ENCODE measurements around the gene MC4R. TPM values are rescaled to one million over a fixed set of nuclear protein-coding genes. Genes with fewer than 3 reads are reported as not detected.

MC4R gene
- total and polyA plus RNA-seq, 4 donors, result not detected

GRCh38 chr18:60347526-60348045 is 25.0 kb downstream of the MC4R start:
- H3K4me1 ChIP-seq (ENCODE audit: control insufficient read depth in 1 of 2, insufficient read depth in 2 of 2, low read length in 2 of 2), result no peaks in the 10 kb centered on the region
- no peak overlapping the region for H3K27ac ChIP-seq (ENCODE audit: low read depth in 1 of 2, low read length in 2 of 2)
- intact Hi-C loops (cut with DNase I), result no loop called here
- H3K36me3 ChIP-seq (ENCODE audit: control insufficient read depth in 1 of 2, insufficient read depth in 2 of 2, low read length in 1 of 2), result no peaks in the 10 kb centered on the region
- no peaks in the 10 kb centered on the region for H3K9me3 ChIP-seq (ENCODE audit: control insufficient read depth, low read length)
- no peaks in the 10 kb centered on the region for H3K27me3 ChIP-seq (ENCODE audit: control insufficient read depth in 1 of 2, insufficient read depth in 2 of 2, low read length in 1 of 2)
- WGBS, 2 donors, result 84 to 85% methylated on average over 4 of the region's 4 CpGs
- no peak overlapping the region for H3K4me3 ChIP-seq (ENCODE audit: low read length in 2 of 2)
- DNase-seq (no peak), ATAC-seq (ENCODE audit: low FRiP score) (no peak)

- ATAC-seq (ENCODE audit: low FRiP score) (no peak), DNase-seq (no peak)
- intact Hi-C loops (cut with DNase I), result no loop called here
- Histone ChIP-seq H3K9me3 (ENCODE audit: control insufficient read depth, low read length) (no peaks in the 10 kb centered on the region), H3K4me1 (ENCODE audit: control insufficient read depth in 1 of 2, insufficient read depth in 2 of 2, low read length in 2 of 2) (no peaks in the 10 kb centered on the region), H3K36me3 (ENCODE audit: control insufficient read depth in 1 of 2, insufficient read depth in 2 of 2, low read length in 1 of 2) (no peaks in the 10 kb centered on the region), H3K27me3 (ENCODE audit: control insufficient read depth in 1 of 2, insufficient read depth in 2 of 2, low read length in 1 of 2) (no peaks in the 10 kb centered on the region), H3K27ac (ENCODE audit: low read depth in 1 of 2, low read length in 2 of 2) (no peak overlapping the region), H3K4me3 (ENCODE audit: low read length in 2 of 2) (no peak overlapping the region)
- 39 to 59% methylated on average over 1 of the region's 1 CpG for WGBS, 2 donors
These were observed 33.6 kb downstream of the MC4R start for GRCh38 chr18:60339018-60339417.

- Histone ChIP-seq H3K27me3 (ENCODE audit: control insufficient read depth in 1 of 2, insufficient read depth in 2 of 2, low read length in 1 of 2) (peaks cover 0 to 1% of the 10 kb centered on the region in 2 donors), H3K4me1 (ENCODE audit: control insufficient read depth in 1 of 2, insufficient read depth in 2 of 2, low read length in 2 of 2) (no peaks in the 10 kb centered on the region), H3K9me3 (ENCODE audit: control insufficient read depth, low read length) (peaks cover 2% of the 10 kb centered on the region), H3K27ac (ENCODE audit: low read depth in 1 of 2, low read length in 2 of 2) (no peak overlapping the region), H3K4me3 (ENCODE audit: low read length in 2 of 2) (no peak overlapping the region), H3K36me3 (ENCODE audit: control insufficient read depth in 1 of 2, insufficient read depth in 2 of 2, low read length in 1 of 2) (no peaks in the 10 kb centered on the region)
- no peak for ATAC-seq (ENCODE audit: low FRiP score)
- intact Hi-C loops (cut with DNase I), result no loop called here
- 72 to 75% methylated on average over 6 of the region's 6 CpGs for WGBS, 2 donors
- DNase-seq, result no peak
These were observed 40.7 kb downstream of the MC4R start for GRCh38 chr18:60331890-60332289.

GRCh38 chr18:60329131-60329530 is 43.4 kb downstream of the MC4R start:
- Histone ChIP-seq H3K27ac (ENCODE audit: low read depth in 1 of 2, low read length in 2 of 2) (no peak overlapping the region), H3K36me3 (ENCODE audit: control insufficient read depth in 1 of 2, insufficient read depth in 2 of 2, low read length in 1 of 2) (no peaks in the 10 kb centered on the region), H3K9me3 (ENCODE audit: control insufficient read depth, low read length) (peaks cover 2% of the 10 kb centered on the region), H3K4me3 (ENCODE audit: low read length in 2 of 2) (no peak overlapping the region), H3K27me3 (ENCODE audit: control insufficient read depth in 1 of 2, insufficient read depth in 2 of 2, low read length in 1 of 2) (peaks cover 0 to 1% of the 10 kb centered on the region in 2 donors), H3K4me1 (ENCODE audit: control insufficient read depth in 1 of 2, insufficient read depth in 2 of 2, low read length in 2 of 2) (no peaks in the 10 kb centered on the region)
- ATAC-seq (ENCODE audit: low FRiP score) (no peak), DNase-seq (no peak)
- intact Hi-C loops (cut with DNase I), result no loop called here

- intact Hi-C loops (cut with DNase I), result no loop called here
- peaks cover 0 to 1% of the 10 kb centered on the region in 2 donors for H3K27me3 ChIP-seq (ENCODE audit: control insufficient read depth in 1 of 2, insufficient read depth in 2 of 2, low read length in 1 of 2)
- 66 to 83% methylated on average over 2 of the region's 2 CpGs for WGBS, 2 donors
These were observed 44.7 kb downstream of the MC4R start for GRCh38 chr18:60327880-60328279.

DNA sequence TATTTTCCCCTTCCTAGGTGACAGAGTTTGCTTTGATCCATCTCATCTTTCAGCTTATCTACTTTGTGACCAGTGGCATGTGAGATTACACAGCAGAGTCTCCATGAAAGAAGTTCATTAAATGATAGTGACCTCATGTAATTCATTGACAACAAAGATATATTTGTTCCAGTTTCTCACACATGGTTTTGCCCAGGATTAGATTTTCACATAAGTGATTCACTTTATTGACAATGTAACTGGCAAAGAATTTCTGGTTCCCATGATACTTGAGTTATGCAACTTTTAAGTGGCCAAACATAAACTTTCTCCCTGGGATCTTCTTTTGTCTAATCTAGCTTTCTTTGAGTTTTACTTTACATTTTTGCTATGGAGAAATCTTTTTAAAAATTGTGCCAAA is 50.0 kb downstream of the MC4R start:
- intact Hi-C loops (cut with DNase I), result no loop called here
- no peaks in the 10 kb centered on the region for H3K9me3 ChIP-seq (ENCODE audit: control insufficient read depth, low read length)
- ATAC-seq (ENCODE audit: low FRiP score) (no peak), DNase-seq (no peak)
- H3K4me3 ChIP-seq (ENCODE audit: low read length in 2 of 2), result no peak overlapping the region
- no peaks in the 10 kb centered on the region for H3K36me3 ChIP-seq (ENCODE audit: control insufficient read depth in 1 of 2, insufficient read depth in 2 of 2, low read length in 1 of 2)
- H3K27ac ChIP-seq (ENCODE audit: low read depth in 1 of 2, low read length in 2 of 2), result no peak overlapping the region
- no peaks in the 10 kb centered on the region for H3K27me3 ChIP-seq (ENCODE audit: control insufficient read depth in 1 of 2, insufficient read depth in 2 of 2, low read length in 1 of 2)
- H3K4me1 ChIP-seq (ENCODE audit: control insufficient read depth in 1 of 2, insufficient read depth in 2 of 2, low read length in 2 of 2), result no peaks in the 10 kb centered on the region

More at GRCh38 chr18:60327880-60328279, 44.7 kb downstream of the MC4R start:
- ATAC-seq (ENCODE audit: low FRiP score), result no peak
- Histone ChIP-seq H3K36me3 (ENCODE audit: control insufficient read depth in 1 of 2, insufficient read depth in 2 of 2, low read length in 1 of 2) (no peaks in the 10 kb centered on the region), H3K4me3 (ENCODE audit: low read length in 2 of 2) (no peak overlapping the region), H3K9me3 (ENCODE audit: control insufficient read depth, low read length) (peaks cover 2% of the 10 kb centered on the region), H3K27ac (ENCODE audit: low read depth in 1 of 2, low read length in 2 of 2) (no peak overlapping the region), H3K4me1 (ENCODE audit: control insufficient read depth in 1 of 2, insufficient read depth in 2 of 2, low read length in 2 of 2) (no peaks in the 10 kb centered on the region)
- DNase-seq, result no peak
